Myocyte (in vitro differentiated cells): ENCODE data around the gene PTPRN2. TPM values are rescaled to one million over a fixed set of nuclear protein-coding genes. Genes with fewer than 3 reads are reported as not detected.
"Not testable (repeated sequence)": the region's sequence is repeated elsewhere in the genome, so short reads cannot be mapped to it uniquely, and the experiment has no call there.

Experiments
- DNase-seq: peaks from one replicate; pipeline ENCODE4 v3.0.0-alpha.2; 2012; ENCODE audit warnings: low read depth
- total RNA-seq: library from RNA; depleted of rRNA; stranded (reverse); fragments of >200 nt; gene quantifications from 2 replicates; pipeline ENCODE4 v1.2.3, GENCODE V29; 2014

Gene PTPRN2
- total RNA-seq, 1 donor from 2014 or later = 0.24 TPM

- no peak for DNase-seq
Measured at GRCh38 chr7:158519633-158520174, 67.9 kb downstream of the PTPRN2 start.

DNA sequence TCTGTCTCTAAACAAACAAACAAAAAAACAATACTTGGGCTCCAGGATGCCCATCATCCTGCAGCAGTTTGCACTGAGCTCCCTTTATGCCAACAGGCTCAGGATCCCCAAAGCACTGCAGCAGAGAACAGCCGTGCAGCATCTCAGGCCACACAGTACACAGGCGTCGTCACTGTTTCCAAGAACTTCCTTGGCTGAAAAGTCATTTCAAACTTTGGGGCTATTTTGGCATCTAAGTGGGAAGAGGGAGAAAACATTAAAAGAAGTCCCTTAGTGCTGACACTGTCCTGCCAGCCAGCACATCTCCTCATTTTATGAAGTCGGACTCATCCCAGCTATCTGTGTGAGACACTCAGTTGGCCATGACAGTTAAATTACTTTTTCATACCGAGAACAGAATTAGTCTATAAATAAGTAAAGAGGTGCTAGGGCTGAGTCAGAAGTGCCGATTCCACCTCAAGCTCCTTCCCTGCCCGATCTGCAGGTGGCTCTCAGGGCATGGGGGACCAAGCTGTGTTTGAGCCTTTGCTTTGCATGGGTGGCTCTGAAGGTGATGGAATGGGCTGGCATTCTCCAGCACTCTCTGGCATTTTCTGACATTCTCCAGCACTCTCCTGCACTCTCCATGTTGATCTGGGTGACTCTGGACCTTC lies 68.5 kb downstream of the PTPRN2 start:
- no peak for DNase-seq

DNA sequence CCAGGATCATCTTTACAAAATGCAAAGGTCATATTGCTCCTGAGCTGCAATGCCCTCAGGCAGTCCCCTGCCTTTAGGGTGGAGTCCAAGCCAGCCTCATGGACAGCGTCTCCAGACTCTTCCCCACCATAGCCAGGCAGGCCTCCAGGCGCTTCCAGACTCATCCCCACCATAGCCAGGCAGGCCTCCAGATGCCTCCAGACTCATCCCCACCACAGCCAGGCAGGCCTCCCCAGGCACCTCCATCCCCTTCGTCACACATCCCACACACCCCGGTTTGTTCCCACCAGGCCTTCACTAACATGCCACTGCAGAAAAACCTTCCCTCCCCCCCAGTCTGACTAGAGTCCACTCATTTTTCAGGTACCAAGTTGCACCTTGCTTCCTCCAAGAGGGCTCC lies 70.1 kb downstream of the PTPRN2 start:
- DNase-seq = no peak

DNA sequence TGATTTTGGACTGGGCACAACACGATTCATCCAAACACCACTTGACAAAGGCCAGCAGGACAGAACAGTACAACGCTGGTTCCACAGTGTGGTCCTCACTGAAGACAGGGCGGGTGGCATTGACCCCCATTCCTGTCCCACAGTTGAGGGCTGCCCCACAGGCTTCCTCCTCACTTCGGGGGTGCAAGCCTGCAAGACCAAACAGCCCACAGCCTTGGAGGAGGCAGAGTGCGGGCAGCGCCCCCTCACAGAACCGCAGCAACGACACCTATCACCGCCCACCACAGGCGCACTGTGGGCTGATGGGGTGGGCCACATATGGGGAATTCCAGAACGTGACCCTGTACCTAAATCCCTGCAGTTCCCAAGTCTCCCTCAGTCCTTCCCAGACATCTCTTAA lies 70.6 kb downstream of the PTPRN2 start:
- DNase-seq = no peak

DNA sequence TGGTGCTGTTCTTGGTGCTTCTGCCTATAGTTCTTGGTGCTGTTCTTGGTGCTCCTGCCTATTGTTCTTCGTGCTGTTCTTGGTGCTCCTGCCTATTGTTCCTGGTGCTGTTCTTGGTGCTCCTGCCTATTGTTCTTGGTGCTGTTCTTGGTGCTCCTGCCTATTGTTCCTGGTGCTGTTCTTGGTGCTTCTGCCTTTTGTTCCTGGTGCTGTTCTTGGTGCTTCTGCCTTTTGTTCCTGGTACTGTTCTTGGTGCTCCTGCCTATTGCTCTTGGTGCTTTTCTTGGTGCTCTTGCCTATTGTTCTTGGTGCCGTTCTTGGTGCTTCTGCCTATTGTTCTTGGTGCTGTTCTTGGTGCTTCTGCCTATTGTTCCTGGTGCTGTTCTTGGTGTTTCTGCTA lies 71.1 kb downstream of the PTPRN2 start:
- DNase-seq = no peak

- no peak for DNase-seq
Measured at GRCh38 chr7:158512869-158513268, 74.8 kb downstream of the PTPRN2 start.

DNA sequence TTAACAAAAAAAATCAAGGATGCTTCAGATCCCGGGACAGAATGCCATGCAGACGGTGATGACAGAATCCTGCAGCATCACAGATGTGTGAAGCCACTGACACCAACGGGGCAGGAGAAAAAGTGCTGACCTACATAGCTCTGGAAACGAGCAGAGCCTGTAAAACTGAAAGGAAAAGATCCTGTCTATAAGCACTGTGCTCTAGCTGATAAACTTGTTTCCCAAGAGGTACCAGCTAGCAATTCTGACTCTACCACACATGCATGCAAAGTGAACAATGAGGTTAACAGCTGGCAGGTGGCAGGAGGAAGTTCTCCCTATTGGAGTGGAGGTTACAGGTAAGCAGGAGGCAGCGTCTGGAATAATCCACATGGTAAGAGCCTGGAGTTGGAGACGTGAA lies 75.6 kb downstream of the PTPRN2 start:
- no peak for DNase-seq

- DNase-seq = no peak
Measured at GRCh38 chr7:158508802-158509385, 78.7 kb downstream of the PTPRN2 start.

DNA sequence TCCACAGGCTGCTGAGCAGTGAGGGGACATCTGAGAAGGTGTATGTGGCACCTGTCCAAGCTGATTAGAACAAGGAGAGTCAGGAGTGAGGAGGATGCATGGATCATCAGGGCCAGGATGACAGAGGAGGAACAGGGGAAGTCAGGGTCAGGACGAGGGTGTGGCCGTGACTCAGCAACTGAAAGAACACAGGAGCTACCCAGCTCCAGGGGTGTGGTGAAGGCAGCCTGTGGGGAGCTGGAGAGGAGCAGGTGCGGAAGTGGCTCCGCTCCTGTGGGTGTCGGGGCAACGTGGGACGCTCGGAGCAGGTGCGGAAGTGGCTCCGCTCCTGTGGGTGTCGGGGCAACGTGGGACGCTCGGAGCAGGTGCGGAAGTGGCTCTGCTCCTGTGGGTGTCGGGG lies 79.3 kb downstream of the PTPRN2 start:
- DNase-seq = not testable (repeated sequence)

- no peak for DNase-seq
Measured at GRCh38 chr7:158507917-158508316, 79.7 kb downstream of the PTPRN2 start.

- not testable (repeated sequence) for DNase-seq
Measured at GRCh38 chr7:158507175-158507574, 80.4 kb downstream of the PTPRN2 start.

DNA sequence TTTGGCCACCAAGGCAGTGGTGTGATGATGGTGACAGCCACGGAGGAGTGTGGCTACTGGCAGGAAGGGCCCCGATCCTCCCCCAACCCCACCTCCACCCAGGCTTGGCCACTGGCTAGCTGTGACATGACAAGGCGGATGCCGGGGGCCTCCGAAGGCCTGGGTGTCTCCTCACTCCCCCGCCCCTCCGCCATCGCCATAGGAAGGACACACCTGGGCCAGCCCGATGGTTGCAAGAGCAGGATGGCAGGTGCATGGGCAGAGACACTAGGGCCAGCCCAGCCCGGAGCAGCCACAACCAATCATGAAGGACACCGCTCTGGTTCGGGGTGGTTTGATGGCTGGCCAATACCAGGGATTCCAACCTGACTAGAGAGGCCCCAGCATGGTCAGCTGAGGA lies 81.0 kb downstream of the PTPRN2 start:
- no peak for DNase-seq

DNA sequence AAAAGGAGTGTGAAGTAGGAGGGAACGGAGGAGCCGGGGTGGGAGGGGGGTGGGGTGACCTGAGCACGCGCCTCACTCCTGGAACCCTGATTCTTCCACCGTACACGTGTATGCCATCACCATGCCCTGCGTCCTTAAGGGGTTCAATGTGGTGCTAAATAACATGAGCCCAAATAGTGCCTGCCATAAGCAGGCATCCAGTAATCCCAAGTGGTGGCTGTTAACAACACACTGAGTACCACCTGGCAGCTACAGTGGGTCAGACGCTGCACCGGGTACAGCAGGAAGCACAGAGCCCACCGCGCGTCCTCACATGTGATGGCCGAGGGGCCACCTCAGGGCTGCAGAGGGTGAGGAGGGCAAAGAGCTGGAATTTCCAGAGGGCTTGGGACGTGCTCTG lies 81.9 kb downstream of the PTPRN2 start:
- no peak for DNase-seq

DNA sequence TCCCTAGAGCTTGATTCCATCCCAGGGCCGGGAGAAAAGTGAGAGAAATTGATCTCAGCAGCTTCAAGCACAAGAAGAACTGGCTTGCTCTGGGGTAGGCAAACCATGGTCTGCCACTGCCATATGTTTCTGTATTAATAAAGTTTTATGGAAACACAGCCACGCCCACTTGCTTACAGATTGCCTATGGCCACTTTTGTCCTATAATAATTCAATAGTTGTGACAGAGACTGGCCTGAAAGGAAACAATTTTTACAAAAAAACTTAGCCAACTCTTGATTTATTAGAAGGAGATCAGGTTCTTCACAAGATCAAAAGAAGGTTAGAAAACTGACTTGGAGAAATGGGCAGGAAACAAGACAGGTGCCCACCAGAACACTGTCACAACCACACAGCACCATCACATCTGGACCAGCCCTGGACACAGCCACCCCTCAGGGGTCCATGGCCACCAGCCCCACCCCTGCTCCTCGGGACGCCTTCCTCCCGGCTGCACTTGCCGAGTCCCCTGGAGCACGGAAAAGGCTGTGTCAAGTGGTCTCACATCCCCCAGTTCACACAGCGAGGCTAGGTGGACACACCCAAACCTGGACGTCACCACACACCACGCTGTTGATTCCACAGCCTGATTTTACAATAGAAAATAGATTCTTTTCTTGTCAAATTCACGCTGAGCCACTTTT lies 85.4 kb downstream of the PTPRN2 start:
- DNase-seq = no peak

DNA sequence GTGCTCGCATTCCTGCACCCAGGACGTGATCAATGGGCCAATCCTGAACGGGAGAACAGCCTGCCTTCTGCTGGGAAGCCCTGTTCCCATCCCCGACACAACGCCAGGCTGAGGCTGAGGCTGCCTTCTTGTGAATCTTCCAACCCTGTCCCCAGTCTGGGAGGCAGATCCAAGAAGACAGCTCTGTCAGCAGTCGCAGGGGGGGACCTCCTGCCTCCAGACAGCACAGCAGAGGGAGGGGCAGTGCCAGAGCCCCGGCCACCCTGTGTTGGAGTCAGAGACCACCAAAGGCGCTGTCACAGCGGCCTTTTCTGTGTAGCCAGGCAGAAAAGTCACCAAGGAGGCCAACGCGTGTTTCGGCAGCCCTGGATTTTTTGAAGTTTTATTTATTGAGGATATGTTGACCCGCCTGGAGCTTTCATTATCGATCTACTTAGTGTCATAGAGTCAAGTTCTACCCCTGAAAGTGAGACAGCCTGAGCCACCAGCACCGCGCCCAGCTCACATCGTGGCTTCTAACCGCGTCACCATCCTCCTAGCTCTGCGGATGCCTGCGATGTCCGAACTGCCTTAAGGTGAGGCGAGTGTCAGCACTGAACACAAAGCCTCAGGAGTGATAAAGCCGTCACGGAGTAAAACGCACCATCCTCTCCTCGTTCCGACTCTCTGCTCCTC lies 86.1 kb downstream of the PTPRN2 start:
- DNase-seq = no peak

DNA sequence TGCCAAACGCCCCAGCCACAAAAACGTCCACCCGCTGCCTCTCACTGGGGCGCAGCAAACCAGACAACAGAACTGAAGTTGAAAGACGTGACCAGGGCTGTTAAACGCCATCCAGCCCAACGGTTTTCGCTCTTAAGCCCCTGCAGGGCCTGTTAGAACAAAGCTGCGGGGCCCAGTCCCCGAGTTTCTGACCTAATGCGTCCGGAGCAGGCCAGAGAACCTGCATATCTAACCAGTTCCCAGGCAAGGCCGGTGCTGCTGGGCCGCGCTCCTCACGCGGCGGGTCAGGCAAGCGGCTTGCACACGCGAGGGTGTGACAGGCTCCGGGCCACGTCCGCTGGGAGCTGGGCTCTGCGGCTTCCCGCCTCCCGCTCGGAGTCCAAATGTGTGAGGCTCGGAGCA lies 87.0 kb downstream of the PTPRN2 start:
- no peak for DNase-seq

DNA sequence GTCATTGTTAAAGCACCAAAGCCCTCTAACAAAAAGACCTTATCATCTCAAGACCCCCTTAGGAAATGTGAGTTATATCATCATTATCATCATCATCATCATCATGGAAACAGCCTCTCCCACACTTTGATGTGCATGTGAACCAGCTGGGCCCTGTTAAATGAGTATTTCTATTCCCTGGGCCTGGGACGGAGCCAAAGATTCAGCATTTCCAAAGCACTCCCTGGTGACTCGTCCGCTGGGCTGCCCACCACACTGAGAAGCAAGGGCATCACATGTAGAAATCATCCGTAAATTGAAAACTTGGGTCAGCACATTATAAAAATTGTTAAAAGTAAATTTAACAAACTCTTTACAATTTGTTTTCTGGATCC lies 88.6 kb downstream of the PTPRN2 start:
- no peak for DNase-seq

DNA sequence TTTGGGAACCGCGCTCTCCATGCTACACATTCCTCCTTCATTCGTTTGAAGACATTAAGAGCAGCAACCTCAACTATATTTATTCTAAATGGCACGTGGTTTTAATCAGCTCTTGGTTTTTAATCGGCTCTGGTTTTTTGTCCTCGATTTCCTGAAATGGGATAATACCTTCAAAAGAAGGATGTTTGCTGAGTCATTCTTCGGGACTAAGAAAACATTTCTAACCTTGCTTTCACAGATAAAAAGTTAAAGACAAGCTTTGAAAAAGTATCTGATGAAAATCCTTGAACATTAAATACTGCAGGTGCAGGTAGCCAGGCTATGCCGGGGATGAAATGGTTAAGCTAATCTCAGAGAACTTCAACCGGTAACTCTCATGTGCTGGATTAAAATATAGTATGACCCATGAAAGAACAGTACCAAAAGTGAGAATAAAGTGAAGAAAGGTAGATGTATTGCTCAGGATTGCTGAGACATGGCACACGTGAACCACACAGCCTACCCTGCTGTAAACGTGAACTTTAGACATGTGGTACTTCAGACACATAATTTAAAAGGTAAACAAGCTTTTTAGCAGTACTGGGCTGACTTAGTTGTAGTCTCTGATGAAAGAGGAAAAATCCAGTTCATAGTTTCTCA lies 89.1 kb downstream of the PTPRN2 start:
- no peak for DNase-seq

GRCh38 chr7:158497627-158498026 lies 90.0 kb downstream of the PTPRN2 start:
- DNase-seq = no peak

DNA sequence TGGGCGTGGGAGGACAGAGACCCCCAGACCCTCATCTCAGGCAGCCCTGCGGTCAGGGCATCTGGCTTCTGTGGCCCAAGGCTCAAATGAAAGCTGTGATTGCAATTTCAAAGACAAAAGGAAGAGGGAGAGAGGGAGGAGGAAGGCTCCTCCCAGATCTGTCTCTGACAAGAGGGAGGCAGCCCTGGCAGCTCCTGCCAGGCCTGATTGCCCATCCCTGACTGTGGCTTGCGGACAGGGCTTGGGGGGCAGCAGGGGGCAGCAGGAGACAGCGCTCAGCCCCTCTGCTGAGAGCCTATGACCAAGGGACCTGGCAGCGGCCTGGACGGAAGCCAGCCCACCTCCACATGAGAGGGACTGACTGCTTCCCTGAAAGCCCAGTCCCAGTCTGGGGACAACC lies 91.8 kb downstream of the PTPRN2 start:
- no peak for DNase-seq

DNA sequence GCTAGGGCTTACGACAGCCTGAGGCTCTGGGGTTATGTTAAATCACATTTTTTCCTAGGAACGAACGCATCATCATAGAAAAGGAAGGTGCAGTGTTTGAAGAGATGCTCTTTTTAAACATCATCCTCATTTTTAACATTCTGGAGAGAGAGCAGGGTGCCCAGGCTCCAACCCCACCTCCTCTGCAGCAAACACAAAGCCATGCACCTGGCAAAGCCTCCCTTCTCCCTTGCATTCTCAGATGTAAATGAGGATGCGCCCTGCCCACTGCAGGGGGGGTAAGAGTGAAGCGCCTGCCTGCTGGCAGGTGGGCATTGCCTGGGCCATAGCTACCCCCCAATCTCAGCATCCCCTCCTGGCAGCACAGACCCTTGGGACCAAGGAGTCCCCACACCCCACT lies 92.4 kb downstream of the PTPRN2 start:
- no peak for DNase-seq

GRCh38 chr7:158494643-158495042 lies 93.0 kb downstream of the PTPRN2 start:
- no peak for DNase-seq
